ENCODE measurements around the gene FAM234B. TPM values are rescaled to one million over a fixed set of nuclear protein-coding genes. Genes with fewer than 3 reads are reported as not detected.

The FAM234B gene
- total RNA-seq, 1 donor from 2014 or later, result 9.5 TPM

DNA sequence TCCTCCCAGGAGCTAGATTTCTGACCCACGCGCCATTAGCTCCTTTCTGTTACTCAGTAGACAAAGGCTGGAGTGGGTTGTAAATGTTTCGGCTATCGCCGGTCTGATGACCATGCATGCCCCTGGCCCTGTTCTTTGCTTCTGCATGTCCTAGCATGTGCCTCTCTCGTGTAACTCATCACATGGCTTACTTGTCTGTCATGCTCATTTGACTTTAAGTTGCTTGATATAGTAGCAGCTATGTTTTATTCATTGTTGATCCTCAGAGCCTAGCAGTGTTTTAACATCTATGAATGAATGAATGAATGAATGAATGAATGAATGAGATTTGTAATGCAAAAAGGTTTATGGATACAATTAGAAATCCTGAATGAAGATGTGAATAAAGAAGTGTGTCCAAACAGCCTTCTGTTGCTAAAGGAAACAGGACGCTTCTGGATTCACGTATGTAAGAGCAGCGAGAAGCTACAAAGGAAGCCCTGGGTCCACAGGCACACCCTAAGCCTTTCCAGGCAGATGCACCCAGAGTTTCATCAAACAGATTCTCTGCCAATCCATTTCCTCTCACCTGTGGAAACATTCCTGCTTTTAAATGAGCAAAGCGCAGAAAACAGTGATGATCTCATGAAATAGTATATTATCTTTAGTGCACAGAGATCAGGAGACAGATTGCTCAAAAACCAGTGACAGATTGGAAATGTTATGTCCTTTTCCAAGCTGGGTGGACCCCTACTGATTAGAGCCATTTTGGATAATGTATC, 55.8 kb downstream of the FAM234B start:
- Mint-ChIP-seq H3K4me3 (peak overlapping the region; percentile 65), H3K36me3 (no peaks in the 10 kb centered on the region), H3K4me1 (peaks cover 64% of the 10 kb centered on the region), H3K27me3 (ENCODE audit: low read depth) (no peaks in the 10 kb centered on the region), H3K9me3 (no peaks in the 10 kb centered on the region), H3K27ac (peak overlapping the region; percentile 83)
- TF ChIP-seq, protein P1, sequence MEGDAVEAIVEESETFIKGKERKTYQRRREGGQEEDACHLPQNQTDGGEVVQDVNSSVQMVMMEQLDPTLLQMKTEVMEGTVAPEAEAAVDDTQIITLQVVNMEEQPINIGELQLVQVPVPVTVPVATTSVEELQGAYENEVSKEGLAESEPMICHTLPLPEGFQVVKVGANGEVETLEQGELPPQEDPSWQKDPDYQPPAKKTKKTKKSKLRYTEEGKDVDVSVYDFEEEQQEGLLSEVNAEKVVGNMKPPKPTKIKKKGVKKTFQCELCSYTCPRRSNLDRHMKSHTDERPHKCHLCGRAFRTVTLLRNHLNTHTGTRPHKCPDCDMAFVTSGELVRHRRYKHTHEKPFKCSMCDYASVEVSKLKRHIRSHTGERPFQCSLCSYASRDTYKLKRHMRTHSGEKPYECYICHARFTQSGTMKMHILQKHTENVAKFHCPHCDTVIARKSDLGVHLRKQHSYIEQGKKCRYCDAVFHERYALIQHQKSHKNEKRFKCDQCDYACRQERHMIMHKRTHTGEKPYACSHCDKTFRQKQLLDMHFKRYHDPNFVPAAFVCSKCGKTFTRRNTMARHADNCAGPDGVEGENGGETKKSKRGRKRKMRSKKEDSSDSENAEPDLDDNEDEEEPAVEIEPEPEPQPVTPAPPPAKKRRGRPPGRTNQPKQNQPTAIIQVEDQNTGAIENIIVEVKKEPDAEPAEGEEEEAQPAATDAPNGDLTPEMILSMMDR (IDR thresholded peaks at IDR 0.05; ENCODE audit: unreplicated experiment), result no peak
- DNase-seq (ENCODE audit: low spot score in 2 of 2, unreplicated experiment in 2 of 2), result no peak

DNA sequence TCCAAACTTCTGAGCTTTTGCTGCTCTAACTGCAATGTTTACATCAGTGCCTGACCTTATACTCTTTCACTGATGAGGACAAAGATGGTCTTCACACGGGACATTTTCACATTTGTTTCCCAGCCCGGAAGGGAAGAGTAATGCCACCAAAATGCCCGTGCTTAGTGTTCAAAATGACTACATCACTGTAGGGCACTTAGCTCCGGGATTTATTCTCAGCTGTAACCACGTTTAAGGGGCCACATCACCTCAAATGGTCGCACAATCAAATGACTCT, 56.4 kb downstream of the FAM234B start:
- Mint-ChIP-seq H3K27ac (peak overlapping the region; percentile 83), H3K9me3 (no peaks in the 10 kb centered on the region), H3K4me3 (peak overlapping the region; percentile 65), H3K4me1 (peaks cover 60% of the 10 kb centered on the region), H3K36me3 (no peaks in the 10 kb centered on the region), H3K27me3 (ENCODE audit: low read depth) (no peaks in the 10 kb centered on the region)
- DNase-seq (ENCODE audit: low spot score in 2 of 2, unreplicated experiment in 2 of 2), result no peak
- TF ChIP-seq, protein P1 (IDR thresholded peaks at IDR 0.05; ENCODE audit: unreplicated experiment), result no peak

DNA sequence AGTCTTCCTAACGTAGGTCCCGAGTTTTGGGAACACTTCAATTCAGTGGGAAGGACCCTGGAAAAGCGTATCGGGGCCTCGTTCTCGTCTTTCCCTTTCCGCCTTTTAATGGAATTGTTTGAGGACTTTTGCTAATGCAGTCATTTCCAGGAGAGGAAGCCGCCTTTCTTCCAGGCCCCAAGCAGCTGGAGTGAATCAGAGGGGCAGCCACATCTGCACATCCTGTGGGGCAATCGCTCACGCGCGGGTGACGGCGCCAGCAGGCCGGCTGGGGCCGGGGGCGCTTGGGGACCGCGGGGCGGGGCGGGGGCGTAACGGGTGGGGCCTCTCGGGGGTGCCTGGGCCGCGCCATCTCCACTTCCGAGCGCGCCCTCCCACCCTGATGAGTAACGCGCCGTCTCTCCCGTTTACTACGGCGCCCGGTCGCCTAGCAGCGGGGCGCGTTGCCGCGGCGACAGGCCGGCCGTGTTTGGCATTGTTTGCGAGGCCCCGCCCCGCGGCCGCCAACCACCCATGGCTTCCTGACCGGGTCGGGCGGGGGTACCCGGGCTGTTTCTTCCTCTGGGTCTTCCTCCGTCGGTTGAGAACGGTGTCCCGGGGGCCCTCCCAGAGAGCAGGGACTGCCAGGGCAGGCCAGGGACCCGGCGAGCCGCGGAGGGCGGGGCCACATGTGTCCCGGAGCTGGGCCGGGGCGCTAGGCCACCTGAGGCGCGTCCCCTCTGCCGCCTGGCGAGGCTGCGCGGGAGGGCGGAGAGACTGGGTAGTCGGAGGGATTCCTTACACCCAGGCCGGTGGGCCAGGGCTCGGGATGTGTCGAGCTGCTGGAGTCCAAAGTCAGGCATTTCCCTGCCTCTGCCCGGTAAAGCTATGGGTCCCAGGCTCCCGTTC, 56.9 kb downstream of the FAM234B start:
- H3K4me1 Mint-ChIP-seq, result peaks cover 57% of the 10 kb centered on the region
- no peaks in the 10 kb centered on the region for H3K9me3 Mint-ChIP-seq
- peak; percentile 80 to 87 for DNase-seq (ENCODE audit: low spot score in 2 of 2, unreplicated experiment in 2 of 2)
- H3K27me3 Mint-ChIP-seq (ENCODE audit: low read depth), result no peaks in the 10 kb centered on the region
- H3K36me3 Mint-ChIP-seq, result no peaks in the 10 kb centered on the region
- peak overlapping the region; percentile 87 for H3K27ac Mint-ChIP-seq
- H3K4me3 Mint-ChIP-seq, result peak overlapping the region; percentile 65
- TF ChIP-seq, protein P1 (IDR thresholded peaks at IDR 0.05; ENCODE audit: unreplicated experiment), result no peak

DNA sequence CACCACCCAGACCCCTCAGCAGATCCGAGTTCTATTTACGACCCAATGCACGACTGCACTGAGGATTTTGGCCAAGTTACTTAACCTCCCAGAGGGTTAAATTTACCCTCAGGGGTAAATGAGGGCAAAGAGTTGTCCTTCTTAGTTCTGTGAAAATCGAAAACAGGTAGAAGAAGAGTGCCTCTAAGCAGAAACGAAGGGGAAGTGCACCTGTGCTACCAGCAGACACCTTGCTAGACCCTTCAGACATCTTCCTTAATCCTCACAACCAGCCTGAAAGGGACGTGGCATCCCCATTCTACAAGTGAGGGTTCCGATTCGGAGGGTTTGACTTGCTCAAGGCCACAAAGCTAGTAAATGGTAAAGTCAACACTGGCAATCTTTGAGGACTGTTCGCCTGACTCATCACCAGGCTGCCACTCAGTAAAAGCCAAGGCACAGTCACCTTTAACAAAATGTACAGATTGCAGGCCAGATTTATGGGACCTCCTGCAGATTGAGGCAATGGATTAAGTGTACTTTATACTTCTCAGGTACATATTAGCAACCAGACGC, 57.7 kb downstream of the FAM234B start:
- DNase-seq (ENCODE audit: low spot score in 2 of 2, unreplicated experiment in 2 of 2), result no peak
- Mint-ChIP-seq H3K4me3 (peak overlapping the region; percentile 65), H3K27me3 (ENCODE audit: low read depth) (no peaks in the 10 kb centered on the region), H3K27ac (peak overlapping the region; percentile 81), H3K36me3 (no peaks in the 10 kb centered on the region), H3K9me3 (no peaks in the 10 kb centered on the region), H3K4me1 (peaks cover 52% of the 10 kb centered on the region)
- TF ChIP-seq, protein P1 (IDR thresholded peaks at IDR 0.05; ENCODE audit: unreplicated experiment), result no peak

DNA sequence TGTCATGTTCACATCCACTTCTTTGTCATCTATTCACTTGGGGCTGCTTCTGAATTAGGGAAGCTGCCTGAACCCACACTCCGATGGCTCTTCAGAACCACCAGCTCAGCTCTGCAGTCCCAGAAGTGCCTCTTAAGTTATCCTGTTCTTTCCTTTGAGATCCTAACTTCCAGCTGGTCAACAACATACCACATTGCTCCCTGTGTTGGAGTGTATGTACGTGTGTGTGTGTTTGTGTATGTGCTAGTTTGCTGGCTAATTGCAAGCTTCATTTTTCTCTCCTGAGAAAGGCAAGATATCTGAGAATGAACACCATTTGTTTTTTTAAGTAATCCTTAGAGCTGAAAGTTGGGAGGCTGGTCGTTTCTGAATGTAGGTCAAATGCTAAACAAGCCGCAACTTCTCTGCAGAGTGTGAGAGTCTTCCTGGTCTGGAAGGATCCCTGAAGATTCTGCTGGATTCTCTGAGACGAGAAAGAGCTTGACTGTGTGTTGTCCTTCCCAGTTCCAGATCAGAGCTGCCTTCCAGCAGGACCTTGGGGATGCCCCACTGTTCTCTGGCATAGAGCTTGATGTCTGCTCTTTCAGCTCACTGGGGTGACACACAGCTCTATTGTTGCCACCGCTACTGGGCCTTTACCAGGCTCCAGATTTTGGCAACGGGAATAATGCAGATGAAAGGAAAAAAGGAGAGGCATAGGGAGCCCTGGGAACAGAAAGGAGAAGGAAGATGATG, 58.4 kb downstream of the FAM234B start:
- Mint-ChIP-seq H3K9me3 (peaks cover under 1% of the 10 kb centered on the region), H3K27ac (peak overlapping the region; percentile 81), H3K27me3 (ENCODE audit: low read depth) (no peaks in the 10 kb centered on the region), H3K4me3 (peak overlapping the region; percentile 65), H3K36me3 (no peaks in the 10 kb centered on the region), H3K4me1 (peaks cover 47% of the 10 kb centered on the region)
- TF ChIP-seq, protein P1 (IDR thresholded peaks at IDR 0.05; ENCODE audit: unreplicated experiment), result no peak
- no peak for DNase-seq (ENCODE audit: low spot score in 2 of 2, unreplicated experiment in 2 of 2)
